HG03045 (cell line): Measurements from ENCODE around the gene ZNF185.

ENCODE experiments used
- ATAC-seq: cut with Tn5 transposase; IDR thresholded peaks from one replicate; pipeline ENCODE4 v1.9.1; 2021; ENCODE audit warnings: mild to moderate bottlenecking, moderate library complexity; ENCODE audit not compliant: unreplicated experiment

Gene ZNF185

GRCh38 chrX:152895121-152895520, 2.7 kb upstream of the ZNF185 start:
- no peak for ATAC-seq

DNA sequence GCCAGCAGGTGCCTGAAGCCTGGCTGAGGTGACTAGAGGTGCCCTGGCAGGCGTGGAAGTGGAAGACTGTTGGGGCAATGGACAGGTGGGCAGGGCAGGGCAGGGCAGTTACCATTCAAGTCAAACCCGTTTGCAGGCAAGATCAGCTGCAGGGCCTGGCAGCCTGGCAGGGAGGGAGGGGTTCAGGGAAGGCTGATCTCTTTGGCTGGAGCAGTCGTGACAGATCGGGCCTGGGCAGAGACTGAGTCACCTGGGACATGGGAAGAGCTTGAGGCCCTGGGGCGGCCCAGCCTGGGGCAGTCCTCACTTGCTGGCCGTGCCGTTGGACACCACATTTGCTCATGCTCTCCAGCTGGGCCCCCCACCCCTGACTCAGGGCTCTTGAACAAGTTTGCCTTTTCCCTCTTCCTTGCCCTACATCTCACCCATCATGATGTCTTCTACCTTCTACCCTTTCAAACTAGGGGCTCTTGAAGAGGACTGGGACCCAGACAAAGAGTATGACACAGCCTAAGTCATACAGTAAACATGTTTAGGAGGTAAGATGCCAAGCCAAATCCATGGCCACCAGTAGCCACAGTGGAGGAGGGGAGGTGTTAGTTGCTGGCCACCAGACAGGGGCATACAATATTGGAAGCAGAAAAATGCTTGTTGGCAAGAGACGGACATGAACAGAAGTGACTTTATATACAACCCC, 2.0 kb upstream of the ZNF185 start:
- no peak for ATAC-seq

DNA sequence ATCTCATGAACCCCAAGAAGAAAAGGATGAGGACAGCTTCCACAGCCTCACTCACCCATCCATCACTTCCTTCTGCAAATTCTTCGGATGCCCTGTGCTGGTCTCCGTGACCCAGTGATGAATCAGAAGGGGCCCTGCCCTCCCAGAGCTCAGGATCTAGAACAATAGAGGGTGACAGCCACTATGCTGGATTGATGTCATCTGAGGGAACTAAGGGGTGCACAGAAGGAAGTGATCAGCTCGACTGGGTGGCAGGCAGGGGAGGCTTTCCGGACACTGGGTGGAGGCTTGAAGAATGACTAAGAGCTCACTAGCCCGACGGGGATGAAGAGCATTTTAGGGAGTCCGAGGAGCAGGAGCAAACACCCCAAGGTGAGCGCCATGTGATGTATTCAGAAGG, 1.4 kb upstream of the ZNF185 start:
- no peak for ATAC-seq

- no peak for ATAC-seq
Observed at GRCh38 chrX:152898442-152898841, 575 bp downstream of the ZNF185 start.

DNA sequence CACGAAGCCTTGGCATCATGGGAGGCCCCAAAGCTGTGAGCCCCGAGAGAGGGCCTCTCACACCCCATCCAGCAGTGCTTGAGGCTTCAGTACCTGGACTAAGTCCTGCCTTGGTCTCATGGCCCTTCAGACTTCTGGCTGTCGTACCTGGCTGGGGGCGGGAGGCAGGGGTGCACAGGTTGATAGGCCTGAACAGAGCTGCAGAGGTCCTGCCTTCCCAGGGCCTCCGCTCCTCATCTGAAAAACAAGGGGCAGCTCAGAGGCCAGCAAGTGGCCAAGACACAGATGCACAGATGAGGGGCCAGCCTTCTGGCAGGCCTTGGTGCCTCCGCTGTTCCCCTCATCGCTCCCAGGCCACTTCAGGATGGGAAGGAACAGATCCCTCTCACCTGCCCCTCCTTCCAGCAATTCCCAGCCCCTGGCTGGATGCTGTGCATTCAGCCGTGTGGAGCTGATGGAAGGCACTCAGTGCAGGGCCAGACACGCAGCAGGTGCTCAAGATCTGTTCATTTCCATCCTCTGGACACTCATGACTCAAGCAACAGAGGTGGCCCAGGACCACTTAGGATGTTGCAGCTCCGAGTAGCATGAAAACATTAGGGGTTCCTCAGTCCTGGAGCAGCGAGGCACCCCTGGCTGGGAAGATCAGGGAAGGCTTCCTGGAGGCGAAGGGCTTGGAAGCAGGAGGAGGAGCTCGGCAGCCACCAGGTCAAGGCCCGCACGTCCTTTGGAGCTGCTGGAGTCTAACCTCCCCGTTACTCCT, 1.4 kb downstream of the ZNF185 start:
- no peak for ATAC-seq

GRCh38 chrX:152899874-152900719, 2.2 kb downstream of the ZNF185 start:
- no peak for ATAC-seq

GRCh38 chrX:152900937-152901445, 3.1 kb downstream of the ZNF185 start:
- no peak for ATAC-seq

DNA sequence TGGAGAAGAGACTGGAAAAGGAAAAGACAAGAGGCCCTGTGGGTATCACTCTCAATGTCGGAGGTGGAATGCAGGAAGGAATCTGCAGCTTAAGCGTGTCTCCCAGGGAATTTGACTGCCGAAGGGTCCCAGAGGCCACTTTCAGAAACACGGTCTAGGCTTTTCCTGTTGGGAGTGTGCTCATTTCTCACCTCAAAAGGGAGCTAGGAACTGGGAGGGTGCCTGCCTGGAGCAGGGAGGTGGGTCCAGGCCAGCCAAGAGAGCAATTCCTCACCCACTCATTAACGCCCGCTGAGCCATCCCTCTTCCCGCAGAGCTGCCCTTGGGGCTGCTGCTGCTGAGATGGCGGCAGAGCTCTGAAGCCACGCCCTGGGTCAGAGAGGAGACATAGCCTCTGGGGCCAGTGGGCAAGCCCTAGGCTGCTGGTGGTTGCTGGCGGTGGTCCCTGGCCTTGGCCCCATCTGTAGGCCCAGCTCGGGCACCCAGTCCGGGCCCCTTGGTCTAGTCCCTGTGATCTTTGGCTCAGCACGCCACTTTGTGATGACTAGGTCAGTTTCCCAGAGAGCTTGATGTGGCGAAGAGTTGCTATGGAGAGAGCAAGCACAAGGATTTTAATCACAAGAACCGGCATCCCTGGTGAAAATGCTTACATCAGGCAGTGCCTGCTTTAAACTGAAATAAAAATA, 4.1 kb downstream of the ZNF185 start:
- no peak for ATAC-seq

GRCh38 chrX:152902502-152902820, 4.6 kb downstream of the ZNF185 start:
- no peak for ATAC-seq

GRCh38 chrX:152903589-152903988, 5.7 kb downstream of the ZNF185 start:
- ATAC-seq, result no peak

GRCh38 chrX:152904151-152905080, 6.5 kb downstream of the ZNF185 start:
- ATAC-seq, result no peak

DNA sequence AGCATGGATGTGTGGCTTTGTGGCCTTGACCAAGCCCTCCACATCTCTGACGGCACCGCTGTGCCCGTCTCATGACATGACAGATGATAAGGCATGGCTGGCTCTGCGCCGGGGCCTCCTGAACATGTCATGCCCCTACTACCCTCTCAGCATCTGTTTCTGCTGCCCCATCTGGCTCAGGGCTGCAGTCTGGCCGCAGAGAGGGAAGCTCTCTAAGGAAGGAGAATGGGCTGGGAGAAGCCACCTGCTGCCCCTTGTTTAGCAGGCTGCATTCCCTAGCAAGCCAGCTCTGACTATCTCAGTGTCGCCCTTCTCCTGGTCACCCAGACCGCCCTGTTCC, 7.2 kb downstream of the ZNF185 start:
- no peak for ATAC-seq

- no peak for ATAC-seq
Observed at GRCh38 chrX:152907084-152907651, 9.3 kb downstream of the ZNF185 start.

DNA sequence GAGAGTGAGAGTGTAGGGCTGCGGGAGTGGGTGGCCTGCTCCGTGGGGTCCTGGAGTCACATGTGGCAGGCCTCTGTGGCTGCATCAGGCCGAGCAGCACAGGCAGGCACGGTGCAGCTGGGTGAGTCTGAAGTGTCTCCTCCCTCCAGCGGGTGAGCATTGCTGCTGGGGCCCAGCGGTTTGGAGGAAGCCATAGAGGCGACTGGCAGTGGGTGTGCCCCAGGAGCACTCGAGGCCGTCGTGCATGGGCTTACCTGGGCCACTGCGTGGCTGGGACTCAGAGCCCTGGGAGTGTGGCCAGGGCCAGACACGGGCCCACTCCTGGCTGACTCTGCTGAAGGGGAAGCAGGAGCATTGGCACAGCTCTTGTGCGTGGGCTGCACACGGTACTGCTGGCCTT, 10.6 kb downstream of the ZNF185 start:
- ATAC-seq, result no peak

GRCh38 chrX:152910018-152910417, 12.2 kb downstream of the ZNF185 start:
- ATAC-seq, result peak; percentile 73

GRCh38 chrX:152912106-152912505, 14.2 kb downstream of the ZNF185 start:
- ATAC-seq, result no peak

DNA sequence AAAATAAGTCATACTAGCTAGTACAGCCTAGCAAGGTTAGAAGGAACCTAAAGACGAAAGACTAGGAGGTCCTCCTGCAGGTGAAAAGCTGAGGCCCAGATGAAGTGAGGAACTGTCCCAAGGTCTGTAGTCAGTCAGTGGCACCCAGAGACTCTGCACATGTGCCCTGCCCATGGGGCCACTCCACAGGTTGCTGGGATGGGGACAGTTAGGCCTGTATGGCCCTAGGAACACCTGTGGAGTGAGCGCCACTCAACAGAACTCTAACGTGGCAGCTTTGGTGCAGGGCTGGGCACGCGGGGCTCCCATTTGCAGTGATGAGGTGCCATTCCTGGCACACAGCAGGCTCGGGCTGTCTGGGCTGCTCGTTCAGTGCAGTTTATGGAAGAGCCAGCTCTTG, 14.8 kb downstream of the ZNF185 start:
- no peak for ATAC-seq

- no peak for ATAC-seq
Observed at GRCh38 chrX:152913346-152913745, 15.5 kb downstream of the ZNF185 start.

DNA sequence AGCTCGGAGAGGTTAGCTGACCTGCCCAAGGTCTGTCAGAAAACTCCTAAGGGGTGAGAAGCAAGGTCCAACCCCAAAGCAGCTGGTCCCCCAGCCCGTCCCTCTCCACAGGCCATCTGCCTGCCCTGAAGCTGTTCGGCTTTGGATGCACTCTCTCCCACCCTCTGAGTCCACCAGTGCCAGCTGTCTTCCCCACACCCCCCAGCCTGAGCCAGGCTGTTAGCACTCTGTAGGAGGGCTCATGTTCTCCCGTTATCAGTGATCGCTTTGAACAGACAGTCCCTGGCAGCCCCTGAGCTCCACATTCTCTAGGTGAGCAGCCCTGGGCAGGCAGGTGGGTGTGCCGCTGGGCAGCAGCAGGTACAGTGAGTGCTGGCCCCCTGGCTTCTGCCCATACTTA, 16.0 kb downstream of the ZNF185 start:
- no peak for ATAC-seq
